ENCODE results near the gene HSP90AA1.

Gene HSP90AA1

DNA sequence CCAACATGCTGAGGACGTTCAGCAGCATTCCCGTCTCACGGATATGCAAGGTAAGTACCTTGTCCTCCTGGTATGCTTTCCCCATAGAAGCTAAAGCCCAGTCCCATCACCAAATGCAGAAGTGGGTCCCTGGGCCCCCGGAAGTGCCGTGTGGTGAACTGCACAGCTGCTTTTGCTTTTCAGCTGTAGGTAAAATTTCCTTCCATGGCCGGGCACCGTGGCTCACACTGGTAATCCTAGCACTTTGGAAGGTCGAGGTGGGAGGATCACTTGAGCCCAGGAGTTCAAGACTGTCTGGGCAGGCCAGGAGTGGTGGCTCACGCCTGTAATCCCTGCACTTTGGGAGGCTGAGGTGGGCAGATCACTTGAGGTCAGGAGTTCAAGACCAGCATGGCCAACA lies 44.1 kb downstream of the HSP90AA1 start:
- no peak for DNase-seq (ENCODE audit: low read depth in 2 of 2)

GRCh38 chr14:102040153-102040552 lies 46.7 kb downstream of the HSP90AA1 start:
- no peak for DNase-seq (ENCODE audit: low read depth in 2 of 2)

DNA sequence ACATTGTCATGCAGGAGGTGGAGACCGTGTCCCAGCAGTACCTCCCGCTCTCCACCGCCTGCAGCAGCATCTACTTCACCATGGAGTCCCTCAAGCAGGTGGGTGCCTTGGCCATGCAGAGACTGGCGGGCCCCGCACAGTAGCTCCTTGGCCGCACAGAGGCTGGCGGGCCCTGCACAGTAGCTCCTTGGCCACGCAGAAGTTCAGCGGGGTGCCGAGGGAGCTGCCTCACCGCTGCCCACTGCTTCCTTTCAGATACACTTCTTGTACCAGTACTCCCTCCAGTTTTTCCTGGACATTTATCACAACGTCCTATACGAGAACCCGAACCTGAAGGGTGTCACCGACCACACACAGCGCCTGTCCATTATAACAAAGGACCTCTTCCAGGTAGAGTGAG lies 47.7 kb downstream of the HSP90AA1 start:
- no peak for DNase-seq (ENCODE audit: low read depth in 2 of 2)

- no peak for DNase-seq (ENCODE audit: low read depth in 2 of 2)
Observed at GRCh38 chr14:102037686-102038085, 49.2 kb downstream of the HSP90AA1 start.

DNA sequence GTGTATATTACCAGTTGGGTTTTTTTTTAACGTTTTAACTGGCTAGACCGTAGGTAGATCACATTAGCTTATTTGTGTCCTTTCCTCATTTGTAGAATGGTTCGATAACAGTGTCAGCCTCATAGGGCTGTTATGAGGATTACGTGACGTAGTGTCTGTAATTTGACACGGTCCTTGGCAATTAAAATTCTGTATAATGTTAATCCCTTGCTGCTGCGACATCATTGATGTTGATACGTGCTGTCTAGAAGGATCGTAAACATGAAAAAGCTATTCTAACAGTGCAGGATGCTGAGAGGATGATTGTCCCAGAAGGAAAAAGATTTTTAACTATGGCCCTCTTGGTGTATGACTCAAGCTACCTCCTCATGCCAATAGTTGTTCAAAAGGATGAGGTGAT lies 50.9 kb downstream of the HSP90AA1 start:
- DNase-seq (ENCODE audit: low read depth in 2 of 2), result no peak

GRCh38 chr14:102034301-102034700 lies 52.5 kb downstream of the HSP90AA1 start:
- DNase-seq (ENCODE audit: low read depth in 2 of 2), result no peak

GRCh38 chr14:102033241-102033640 lies 53.6 kb downstream of the HSP90AA1 start:
- no peak for DNase-seq (ENCODE audit: low read depth in 2 of 2)

All from stimulated activated CD8-positive, alpha-beta memory T cell treated with anti-CD3 and anti-CD28 coated beads, Interleukin-7, amount 100 ng/mL, for 1 hour (primary cell).